Measurements from ENCODE around the gene TEPSIN. TPM values are rescaled to one million over a fixed set of nuclear protein-coding genes. Genes with fewer than 3 reads are reported as not detected.

The TEPSIN gene
- polyA plus RNA-seq, 6 donors from 2014 or later = 4.5 to 16.8 (median 7.6) TPM

Other genes starting within 250 kb of the TEPSIN start
- 10 to 100 TPM; 38.8 to 51.8 (median 43.5) TPM for gene CHMP6, start 247.2 kb downstream of the TEPSIN start, polyA plus RNA-seq (ENCODE audit: low read depth in 6 of 6)
- gene BAIAP2, start 203.9 kb downstream of the TEPSIN start, polyA plus RNA-seq (ENCODE audit: low read depth in 6 of 6) = 1 to 10 TPM in 3 of 6 donors, under 1 TPM in 3; 0.19 to 6.1 (median 0.79) TPM
- gene PVALEF, start 73.5 kb downstream of the TEPSIN start, polyA plus RNA-seq (ENCODE audit: low read depth in 6 of 6) = not detected
- not detected for gene AATK, start 72.8 kb downstream of the TEPSIN start, polyA plus RNA-seq (ENCODE audit: low read depth in 6 of 6)
- gene CEP131, start 16.1 kb downstream of the TEPSIN start, polyA plus RNA-seq (ENCODE audit: low read depth in 6 of 6) = 10 to 100 TPM in 1 of 6 donors, 1 to 10 TPM in 4, not detected in 1; 3.1 to 11.6 (median 4.0) TPM
- 10 to 100 TPM; 53.3 to 88.4 (median 81.7) TPM for gene NDUFAF8, start 263 bp upstream of the TEPSIN start, polyA plus RNA-seq (ENCODE audit: low read depth in 6 of 6)
- gene SLC38A10, start 56.3 kb upstream of the TEPSIN start, polyA plus RNA-seq (ENCODE audit: low read depth in 6 of 6) = 10 to 100 TPM; 44.0 to 82.0 (median 51.0) TPM
- under 1 TPM in 1 of 6 donors, not detected in 5; 0.07 TPM for gene BAHCC1, start 156.4 kb upstream of the TEPSIN start, polyA plus RNA-seq (ENCODE audit: low read depth in 6 of 6)